SK-N-SH (cell line): ENCODE data around the gene SCAI. TPM values are rescaled to one million over a fixed set of nuclear protein-coding genes. Genes with fewer than 3 reads are reported as not detected.

Experiments used
- CTCF ChIA-PET: fragments of 300-600, 350-600 bp; formaldehyde crosslinking; extraction: SDS; loops from one replicate; lab custom pipeline; 2021; lab: Yijun Ruan, JAX
- POLR2A ChIA-PET: fragments of 350-600 bp; sonication (Branson Sonifier 250); formaldehyde crosslinking; extraction: SDS; loops from one replicate; lab custom pipeline; 2020; ENCODE audit warnings: antibody characterized with exemption, inconsistent platforms; lab: Yijun Ruan, JAX
- DNase-seq: peaks from one replicate; pipeline ENCODE4 v3.0.0; 2012
- H2AFZ ChIP-seq: fragments of 200-600 bp; sonication (generic); 2 replicates; pipeline ENCODE4 v1.8.1; 2016; ENCODE audit warnings: antibody characterized with exemption, mild to moderate bottlenecking, low read depth
- H3F3A ChIP-seq: fragments of 200-600 bp; sonication (generic); replicated peaks from 2 replicates; pipeline ENCODE3; 2016; ENCODE audit warnings: antibody characterized with exemption, mild to moderate bottlenecking; ENCODE audit not compliant: insufficient read depth
- H3K27ac ChIP-seq, 2 experiments: fragments of 200-500 bp in 1 of 2; fragments of 200-600 bp in 1 of 2; sonication (Bioruptor generic) in 1 of 2; sonication (generic), shearing (Covaris generic) in 1 of 2; 2 replicates each; pipeline versions ENCODE4 v1.5.1 to v1.6.1; 2014 to 2016; ENCODE audit warnings: low read depth in 2 of 2, inconsistent platforms in 1 of 2, low read length in 1 of 2, mild to moderate bottlenecking in 1 of 2, mixed read lengths in 1 of 2
- H3K27me3 ChIP-seq: fragments of 200-600 bp; sonication (generic), shearing (Covaris generic); 2 replicates; pipeline ENCODE4 v1.6.1; 2016; ENCODE audit warnings: mixed run types; ENCODE audit not compliant: insufficient read depth
- H3K36me3 ChIP-seq, 2 experiments: fragments of 200-500 bp in 1 of 2; fragments of 200-600 bp in 1 of 2; sonication (Bioruptor generic) in 1 of 2; sonication (generic) in 1 of 2; replicated peaks in 1 of 2; 2 replicates each; pipeline versions ENCODE3 to v1.5.1; 2014 to 2016; ENCODE audit warnings: low read length in 1 of 2, mild to moderate bottlenecking in 1 of 2; ENCODE audit not compliant: insufficient read depth in 2 of 2, control insufficient read depth in 1 of 2
- H3K4me1 ChIP-seq, 2 experiments: fragments of 200-500 bp in 1 of 2; fragments of 200-600 bp in 1 of 2; sonication (Bioruptor generic) in 1 of 2; sonication (generic), shearing (Covaris generic) in 1 of 2; 2 replicates each; pipeline versions ENCODE4 v1.5.1 to v1.6.1; 2014 to 2016; ENCODE audit warnings: low read depth in 1 of 2, low read length in 1 of 2, mixed run types in 1 of 2; ENCODE audit not compliant: insufficient read depth in 2 of 2, control insufficient read depth in 1 of 2
- H3K4me2 ChIP-seq: fragments of 200-600 bp; sonication (generic), shearing (Covaris generic); 2 replicates; pipeline ENCODE4 v1.6.1; 2017; ENCODE audit warnings: mixed run types
- H3K4me3 ChIP-seq, 2 experiments: fragments of 200-500 bp in 1 of 2; fragments of 200-600 bp in 1 of 2; sonication (Bioruptor generic) in 1 of 2; sonication (generic), shearing (Covaris generic) in 1 of 2; 2 replicates each; pipeline versions ENCODE4 v1.5.1 to v1.8.1; 2014 to 2016; ENCODE audit warnings: low read depth in 2 of 2, inconsistent platforms in 1 of 2, low read length in 1 of 2, mild to moderate bottlenecking in 1 of 2, mixed read lengths in 1 of 2, moderate library complexity in 1 of 2
- H3K79me2 ChIP-seq: fragments of 200-600 bp; sonication (generic); 2 replicates; pipeline ENCODE4 v1.8.1; 2017; ENCODE audit warnings: mild to moderate bottlenecking; ENCODE audit not compliant: insufficient read depth
- H3K9ac ChIP-seq: fragments of 200-600 bp; sonication (generic); 2 replicates; pipeline ENCODE4 v1.6.1; 2017; ENCODE audit warnings: mixed run types
- H3K9me2 ChIP-seq: fragments of 200-600 bp; sonication (generic); 2 replicates; pipeline ENCODE4 v1.6.1; 2017; ENCODE audit warnings: mixed run types
- H3K9me3 ChIP-seq: fragments of 200-600 bp; sonication (generic); 2 replicates; pipeline ENCODE4 v1.6.1; 2017; ENCODE audit warnings: mixed run types, mild to moderate bottlenecking, moderate library complexity
- H4K20me1 ChIP-seq: fragments of 200-600 bp; sonication (generic); 2 replicates; pipeline ENCODE4 v1.6.1; 2017; ENCODE audit warnings: mild to moderate bottlenecking, mixed run types; ENCODE audit not compliant: insufficient read depth
- ELF1 ChIP-seq: IDR thresholded peaks from 2 replicates; pipeline ENCODE4 v1.4.0; 2012
- EP300 ChIP-seq, 2 experiments: IDR thresholded peaks; 2 replicates each; pipeline versions ENCODE4 v1.4.0 to v1.6.1; 2012; ENCODE audit warnings: borderline replicate concordance in 1 of 2, low read depth in 1 of 2, low read length in 1 of 2
- GABPA ChIP-seq: IDR thresholded peaks from 2 replicates; pipeline ENCODE4 v1.4.0; 2012; ENCODE audit warnings: low read depth, mild to moderate bottlenecking
- GATA2 ChIP-seq: sonication (generic); formaldehyde crosslinking; IDR thresholded peaks from 2 replicates; pipeline ENCODE4 v1.5.0; 2020; ENCODE audit warnings: mild to moderate bottlenecking, missing genetic modification reagents
- POLR2AphosphoS5 ChIP-seq: IDR thresholded peaks from 2 replicates; pipeline ENCODE4 v1.6.1; 2012; ENCODE audit warnings: low read depth, low read length
- RAD21 ChIP-seq: IDR thresholded peaks from 2 replicates; pipeline ENCODE4 v1.6.1; 2012; ENCODE audit warnings: mild to moderate bottlenecking, low read length
- RCOR1 ChIP-seq: fragments of 150-350 bp; IDR thresholded peaks from 2 replicates; pipeline ENCODE4 v1.6.1; 2017; ENCODE audit warnings: antibody characterized with exemption, low read length
- RXRA ChIP-seq: IDR thresholded peaks from 2 replicates; pipeline ENCODE4 v1.4.0; 2012; ENCODE audit warnings: low read depth, mild to moderate bottlenecking, borderline replicate concordance
- SIN3A ChIP-seq: IDR thresholded peaks from 2 replicates; pipeline ENCODE4 v1.6.1; 2012; ENCODE audit warnings: low read depth, mild to moderate bottlenecking, low read length, moderate library complexity, borderline replicate concordance
- SMC3 ChIP-seq: IDR thresholded peaks from 2 replicates; pipeline ENCODE4 v1.6.1; 2012; ENCODE audit warnings: low read depth, low read length, improper control_type of control experiment
- TAF1 ChIP-seq: IDR thresholded peaks from 2 replicates; pipeline ENCODE4 v1.6.1; 2012; ENCODE audit warnings: low read depth, mild to moderate bottlenecking, low read length, moderate library complexity, borderline replicate concordance
- TCF12 ChIP-seq: IDR thresholded peaks from 2 replicates; pipeline ENCODE4 v1.4.0; 2012
- TEAD4 ChIP-seq: IDR thresholded peaks from 2 replicates; pipeline ENCODE4 v1.4.0; 2012; ENCODE audit warnings: mild to moderate bottlenecking, borderline replicate concordance; ENCODE audit not compliant: insufficient read depth
- YY1 ChIP-seq: IDR thresholded peaks from 2 replicates; pipeline ENCODE4 v1.4.0; 2012; ENCODE audit warnings: low read depth, mild to moderate bottlenecking
- WGBS: methylation state at CpG from one replicate; pipeline ENCODE4 v1.1.6; 2017; ENCODE audit warnings: low lambda C conversion rate; 5-methylcytosine and 5-hydroxymethylcytosine counted together
- polyA plus RNA-seq, 3 experiments: library from polyadenylated mRNA; depleted of rRNA; stranded (reverse); fragments of >200 nt; gene quantifications; 2 replicates each; pipeline ENCODE4 v1.2.3, GENCODE V29; 2012
- TF ChIP-seq, protein P1 (sequence below): fragments of 200-600 bp; sonication (generic); IDR thresholded peaks from 2 replicates; pipeline ENCODE4 v1.6.1; 2017; ENCODE audit warnings: antibody characterized with exemption, mild to moderate bottlenecking, moderate library complexity
- TF ChIP-seq, protein P2 (sequence below): IDR thresholded peaks from 2 replicates; pipeline ENCODE4 v1.6.1; 2012; ENCODE audit warnings: mild to moderate bottlenecking, low read depth, low read length, moderate library complexity
- TF ChIP-seq, protein P3 (sequence below): IDR thresholded peaks from 2 replicates; pipeline ENCODE4 v1.4.0; 2012; ENCODE audit warnings: low read depth, borderline replicate concordance
- TF ChIP-seq, protein P4 (sequence below): IDR thresholded peaks from 2 replicates; pipeline ENCODE4 v1.4.0; 2012; ENCODE audit warnings: low read depth, borderline replicate concordance

SCAI gene
- polyA plus RNA-seq, 1 of the 3 experiments (the other 2 are of a cell fraction): 0.85 TPM

DNA sequence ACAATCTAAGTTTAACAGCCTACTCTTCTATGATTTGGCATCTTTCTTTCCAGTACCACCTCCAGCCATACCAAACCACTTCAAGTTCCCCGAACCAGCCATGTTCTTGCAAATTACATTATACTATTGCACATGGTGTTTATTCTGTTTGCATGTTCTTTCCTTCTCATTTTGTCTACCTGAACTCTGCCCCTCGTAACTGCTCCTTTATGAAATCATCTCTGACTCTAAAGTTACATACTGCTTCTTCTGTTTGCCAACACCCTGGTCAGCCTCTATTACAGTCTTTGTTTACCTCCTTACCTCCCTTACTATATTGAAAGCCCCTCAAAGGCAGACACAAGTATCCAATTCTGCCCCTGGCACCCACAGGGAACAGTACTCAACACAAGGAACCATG lies 40.2 kb upstream of the SCAI start:
- no peaks in the 10 kb centered on the region for H3K9me2 ChIP-seq
- ChIA-PET POLR2A (no interaction called here), CTCF (no interaction called here)
- peaks cover 100% of the 10 kb centered on the region for H3K79me2 ChIP-seq
- no peak for DNase-seq
- no peak overlapping the region for H3K27ac ChIP-seq
- no peak overlapping the region for H3K9ac ChIP-seq
- H2AFZ ChIP-seq: no peak overlapping the region
- peaks cover 0 to 12% of the 10 kb centered on the region in 2 experiments for H3K36me3 ChIP-seq
- WGBS: 94% methylated on average over 2 of the region's 2 CpGs
- peaks cover 7% of the 10 kb centered on the region for H3F3A ChIP-seq
- H3K9me3 ChIP-seq: no peaks in the 10 kb centered on the region
- TF ChIP-seq SIN3A (no peak), RXRA (no peak), GATA2 (CRISPR knock-in tag) (no peak), TCF12 (no peak), YY1 (no peak), RCOR1 (no peak), POLR2AphosphoS5 (no peak), GABPA (no peak), TEAD4 (no peak), ELF1 (no peak), TAF1 (no peak), RAD21 (no peak), SMC3 (no peak), EP300 (IDR thresholded peaks at IDR 0.05; ENCODE audit: borderline replicate concordance in 1 of 2, low read depth in 1 of 2, low read length in 1 of 2) (no peak)
- TF ChIP-seq, protein P1, sequence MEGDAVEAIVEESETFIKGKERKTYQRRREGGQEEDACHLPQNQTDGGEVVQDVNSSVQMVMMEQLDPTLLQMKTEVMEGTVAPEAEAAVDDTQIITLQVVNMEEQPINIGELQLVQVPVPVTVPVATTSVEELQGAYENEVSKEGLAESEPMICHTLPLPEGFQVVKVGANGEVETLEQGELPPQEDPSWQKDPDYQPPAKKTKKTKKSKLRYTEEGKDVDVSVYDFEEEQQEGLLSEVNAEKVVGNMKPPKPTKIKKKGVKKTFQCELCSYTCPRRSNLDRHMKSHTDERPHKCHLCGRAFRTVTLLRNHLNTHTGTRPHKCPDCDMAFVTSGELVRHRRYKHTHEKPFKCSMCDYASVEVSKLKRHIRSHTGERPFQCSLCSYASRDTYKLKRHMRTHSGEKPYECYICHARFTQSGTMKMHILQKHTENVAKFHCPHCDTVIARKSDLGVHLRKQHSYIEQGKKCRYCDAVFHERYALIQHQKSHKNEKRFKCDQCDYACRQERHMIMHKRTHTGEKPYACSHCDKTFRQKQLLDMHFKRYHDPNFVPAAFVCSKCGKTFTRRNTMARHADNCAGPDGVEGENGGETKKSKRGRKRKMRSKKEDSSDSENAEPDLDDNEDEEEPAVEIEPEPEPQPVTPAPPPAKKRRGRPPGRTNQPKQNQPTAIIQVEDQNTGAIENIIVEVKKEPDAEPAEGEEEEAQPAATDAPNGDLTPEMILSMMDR: no peak
- TF ChIP-seq, protein P2, sequence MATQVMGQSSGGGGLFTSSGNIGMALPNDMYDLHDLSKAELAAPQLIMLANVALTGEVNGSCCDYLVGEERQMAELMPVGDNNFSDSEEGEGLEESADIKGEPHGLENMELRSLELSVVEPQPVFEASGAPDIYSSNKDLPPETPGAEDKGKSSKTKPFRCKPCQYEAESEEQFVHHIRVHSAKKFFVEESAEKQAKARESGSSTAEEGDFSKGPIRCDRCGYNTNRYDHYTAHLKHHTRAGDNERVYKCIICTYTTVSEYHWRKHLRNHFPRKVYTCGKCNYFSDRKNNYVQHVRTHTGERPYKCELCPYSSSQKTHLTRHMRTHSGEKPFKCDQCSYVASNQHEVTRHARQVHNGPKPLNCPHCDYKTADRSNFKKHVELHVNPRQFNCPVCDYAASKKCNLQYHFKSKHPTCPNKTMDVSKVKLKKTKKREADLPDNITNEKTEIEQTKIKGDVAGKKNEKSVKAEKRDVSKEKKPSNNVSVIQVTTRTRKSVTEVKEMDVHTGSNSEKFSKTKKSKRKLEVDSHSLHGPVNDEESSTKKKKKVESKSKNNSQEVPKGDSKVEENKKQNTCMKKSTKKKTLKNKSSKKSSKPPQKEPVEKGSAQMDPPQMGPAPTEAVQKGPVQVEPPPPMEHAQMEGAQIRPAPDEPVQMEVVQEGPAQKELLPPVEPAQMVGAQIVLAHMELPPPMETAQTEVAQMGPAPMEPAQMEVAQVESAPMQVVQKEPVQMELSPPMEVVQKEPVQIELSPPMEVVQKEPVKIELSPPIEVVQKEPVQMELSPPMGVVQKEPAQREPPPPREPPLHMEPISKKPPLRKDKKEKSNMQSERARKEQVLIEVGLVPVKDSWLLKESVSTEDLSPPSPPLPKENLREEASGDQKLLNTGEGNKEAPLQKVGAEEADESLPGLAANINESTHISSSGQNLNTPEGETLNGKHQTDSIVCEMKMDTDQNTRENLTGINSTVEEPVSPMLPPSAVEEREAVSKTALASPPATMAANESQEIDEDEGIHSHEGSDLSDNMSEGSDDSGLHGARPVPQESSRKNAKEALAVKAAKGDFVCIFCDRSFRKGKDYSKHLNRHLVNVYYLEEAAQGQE: no peak
- TF ChIP-seq, protein P3, sequence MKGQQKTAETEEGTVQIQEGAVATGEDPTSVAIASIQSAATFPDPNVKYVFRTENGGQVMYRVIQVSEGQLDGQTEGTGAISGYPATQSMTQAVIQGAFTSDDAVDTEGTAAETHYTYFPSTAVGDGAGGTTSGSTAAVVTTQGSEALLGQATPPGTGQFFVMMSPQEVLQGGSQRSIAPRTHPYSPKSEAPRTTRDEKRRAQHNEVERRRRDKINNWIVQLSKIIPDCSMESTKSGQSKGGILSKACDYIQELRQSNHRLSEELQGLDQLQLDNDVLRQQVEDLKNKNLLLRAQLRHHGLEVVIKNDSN: no peak
- TF ChIP-seq, protein P4, sequence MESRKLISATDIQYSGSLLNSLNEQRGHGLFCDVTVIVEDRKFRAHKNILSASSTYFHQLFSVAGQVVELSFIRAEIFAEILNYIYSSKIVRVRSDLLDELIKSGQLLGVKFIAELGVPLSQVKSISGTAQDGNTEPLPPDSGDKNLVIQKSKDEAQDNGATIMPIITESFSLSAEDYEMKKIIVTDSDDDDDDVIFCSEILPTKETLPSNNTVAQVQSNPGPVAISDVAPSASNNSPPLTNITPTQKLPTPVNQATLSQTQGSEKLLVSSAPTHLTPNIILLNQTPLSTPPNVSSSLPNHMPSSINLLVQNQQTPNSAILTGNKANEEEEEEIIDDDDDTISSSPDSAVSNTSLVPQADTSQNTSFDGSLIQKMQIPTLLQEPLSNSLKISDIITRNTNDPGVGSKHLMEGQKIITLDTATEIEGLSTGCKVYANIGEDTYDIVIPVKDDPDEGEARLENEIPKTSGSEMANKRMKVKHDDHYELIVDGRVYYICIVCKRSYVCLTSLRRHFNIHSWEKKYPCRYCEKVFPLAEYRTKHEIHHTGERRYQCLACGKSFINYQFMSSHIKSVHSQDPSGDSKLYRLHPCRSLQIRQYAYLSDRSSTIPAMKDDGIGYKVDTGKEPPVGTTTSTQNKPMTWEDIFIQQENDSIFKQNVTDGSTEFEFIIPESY: no peak
- TF ChIP-seq, all 33 proteins: peak for 0
- Histone ChIP-seq H4K20me1 (peaks cover 89% of the 10 kb centered on the region), H3K4me1 (peaks cover 3 to 15% of the 10 kb centered on the region in 2 experiments; a peak in 2 of 4 replicates), H3K27me3 (no peaks in the 10 kb centered on the region), H3K4me3 (no peak overlapping the region), H3K4me2 (no peak overlapping the region)
